ENCODE measurements around the gene PRRG1. TPM values are rescaled to one million over a fixed set of nuclear protein-coding genes. Genes with fewer than 3 reads are reported as not detected.
"Not testable (repeated sequence)": the region's sequence is repeated elsewhere in the genome, so short reads cannot be mapped to it uniquely, and the experiment has no call there.

Gene PRRG1
- polyA plus RNA-seq, 1 experiment = 15.4 TPM

- ChIA-PET POLR2A (no interaction called here), CTCF (no interaction called here)
- TF ChIP-seq, protein P1, sequence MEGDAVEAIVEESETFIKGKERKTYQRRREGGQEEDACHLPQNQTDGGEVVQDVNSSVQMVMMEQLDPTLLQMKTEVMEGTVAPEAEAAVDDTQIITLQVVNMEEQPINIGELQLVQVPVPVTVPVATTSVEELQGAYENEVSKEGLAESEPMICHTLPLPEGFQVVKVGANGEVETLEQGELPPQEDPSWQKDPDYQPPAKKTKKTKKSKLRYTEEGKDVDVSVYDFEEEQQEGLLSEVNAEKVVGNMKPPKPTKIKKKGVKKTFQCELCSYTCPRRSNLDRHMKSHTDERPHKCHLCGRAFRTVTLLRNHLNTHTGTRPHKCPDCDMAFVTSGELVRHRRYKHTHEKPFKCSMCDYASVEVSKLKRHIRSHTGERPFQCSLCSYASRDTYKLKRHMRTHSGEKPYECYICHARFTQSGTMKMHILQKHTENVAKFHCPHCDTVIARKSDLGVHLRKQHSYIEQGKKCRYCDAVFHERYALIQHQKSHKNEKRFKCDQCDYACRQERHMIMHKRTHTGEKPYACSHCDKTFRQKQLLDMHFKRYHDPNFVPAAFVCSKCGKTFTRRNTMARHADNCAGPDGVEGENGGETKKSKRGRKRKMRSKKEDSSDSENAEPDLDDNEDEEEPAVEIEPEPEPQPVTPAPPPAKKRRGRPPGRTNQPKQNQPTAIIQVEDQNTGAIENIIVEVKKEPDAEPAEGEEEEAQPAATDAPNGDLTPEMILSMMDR (IDR thresholded peaks at IDR 0.05; ENCODE audit: insufficient read depth, low read depth, low read length) = no peak
- no peak for DNase-seq (ENCODE audit: low read depth)
- H3K4me3 ChIP-seq (ENCODE audit: low read depth, low read length) = no peak overlapping the region
- no peaks in the 10 kb centered on the region for H3K36me3 ChIP-seq (ENCODE audit: control insufficient read depth, insufficient read depth, low read length)
- H3K27me3 ChIP-seq (ENCODE audit: control insufficient read depth, insufficient read depth, low read length) = no peaks in the 10 kb centered on the region
Observed at GRCh38 chrX:37420185-37420584, 71.0 kb downstream of the PRRG1 start.

DNA sequence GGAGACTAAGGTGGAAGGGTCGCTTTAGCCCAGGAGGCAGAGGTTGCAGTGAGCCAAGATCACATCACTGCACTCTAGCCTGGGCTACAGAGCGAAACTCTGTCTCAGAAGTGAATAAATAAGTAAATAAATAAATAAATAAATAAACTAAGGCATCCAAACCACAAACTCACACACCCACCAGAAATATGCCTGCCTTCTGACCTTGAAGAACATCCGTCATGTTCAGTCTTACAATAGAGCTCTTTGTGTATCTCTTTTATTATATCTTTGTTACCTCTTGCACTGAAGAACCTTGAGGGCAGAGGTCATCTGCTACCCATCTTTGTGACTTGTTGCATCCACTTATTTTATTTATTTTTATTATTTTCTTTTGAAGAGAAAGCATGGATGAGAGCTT lies 71.6 kb downstream of the PRRG1 start:
- POLR2A ChIA-PET = no interaction called here
- CTCF ChIA-PET = interaction anchor here (0.7 kb wide), 1 partner anchor 46 kb away, joined by 3 read pairs; no protein-coding TSS in a partner anchor
- Histone ChIP-seq H3K4me3 (ENCODE audit: low read depth, low read length) (no peak overlapping the region), H3K27me3 (ENCODE audit: control insufficient read depth, insufficient read depth, low read length) (no peaks in the 10 kb centered on the region), H3K36me3 (ENCODE audit: control insufficient read depth, insufficient read depth, low read length) (no peaks in the 10 kb centered on the region)
- no peak for DNase-seq (ENCODE audit: low read depth)
- TF ChIP-seq, protein P1 (IDR thresholded peaks at IDR 0.05; ENCODE audit: insufficient read depth, low read depth, low read length) = no peak

DNA sequence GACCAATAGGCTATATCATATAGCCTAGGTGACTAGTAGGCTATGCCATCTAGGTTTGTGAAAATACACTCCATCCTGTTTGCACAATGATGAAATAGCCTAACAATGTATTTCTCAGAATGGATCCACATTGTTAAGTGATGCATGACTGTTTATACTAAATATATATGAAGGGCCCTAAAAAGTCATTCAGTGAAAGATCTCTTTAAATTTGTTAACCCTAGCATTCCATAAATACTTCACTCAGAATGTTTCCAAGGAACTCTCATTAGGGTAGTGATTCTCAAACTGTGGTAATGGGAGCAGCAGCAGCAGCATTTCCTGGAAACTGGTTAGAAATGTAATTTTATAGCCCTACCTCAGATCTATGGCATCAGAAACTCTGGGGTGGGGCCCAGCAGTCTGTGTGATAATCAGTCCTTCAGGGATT lies 74.9 kb downstream of the PRRG1 start:
- DNase-seq (ENCODE audit: low read depth) = no peak
- TF ChIP-seq, protein P1 (IDR thresholded peaks at IDR 0.05; ENCODE audit: insufficient read depth, low read depth, low read length) = no peak
- Histone ChIP-seq H3K27me3 (ENCODE audit: control insufficient read depth, insufficient read depth, low read length) (no peaks in the 10 kb centered on the region), H3K36me3 (ENCODE audit: control insufficient read depth, insufficient read depth, low read length) (no peaks in the 10 kb centered on the region), H3K4me3 (ENCODE audit: low read depth, low read length) (no peak overlapping the region)
- POLR2A ChIA-PET = no interaction called here
- CTCF ChIA-PET = no interaction called here

DNA sequence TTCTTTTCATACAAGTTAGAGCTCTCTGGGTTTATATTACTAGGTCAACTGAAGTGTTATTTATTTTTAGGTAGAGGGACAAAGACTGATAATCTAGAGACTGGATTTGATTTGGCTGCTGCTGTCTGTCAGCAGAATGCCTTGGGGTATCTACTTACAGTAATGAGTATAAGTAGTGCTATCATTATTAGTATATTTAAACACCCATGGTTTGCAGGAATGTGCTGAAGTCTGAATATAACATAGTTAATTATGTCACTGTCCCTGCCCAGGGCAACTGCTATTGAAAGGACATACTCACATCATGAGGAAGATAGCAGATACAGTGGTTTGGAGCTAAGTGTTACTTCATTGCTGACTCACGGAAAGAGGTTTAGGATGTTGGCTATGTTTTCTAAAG lies 76.2 kb downstream of the PRRG1 start:
- Histone ChIP-seq H3K4me3 (ENCODE audit: low read depth, low read length) (no peak overlapping the region), H3K36me3 (ENCODE audit: control insufficient read depth, insufficient read depth, low read length) (no peaks in the 10 kb centered on the region), H3K27me3 (ENCODE audit: control insufficient read depth, insufficient read depth, low read length) (no peaks in the 10 kb centered on the region)
- no peak for DNase-seq (ENCODE audit: low read depth)
- CTCF ChIA-PET = no interaction called here
- POLR2A ChIA-PET = no interaction called here
- TF ChIP-seq, protein P1 (IDR thresholded peaks at IDR 0.05; ENCODE audit: insufficient read depth, low read depth, low read length) = no peak

DNA sequence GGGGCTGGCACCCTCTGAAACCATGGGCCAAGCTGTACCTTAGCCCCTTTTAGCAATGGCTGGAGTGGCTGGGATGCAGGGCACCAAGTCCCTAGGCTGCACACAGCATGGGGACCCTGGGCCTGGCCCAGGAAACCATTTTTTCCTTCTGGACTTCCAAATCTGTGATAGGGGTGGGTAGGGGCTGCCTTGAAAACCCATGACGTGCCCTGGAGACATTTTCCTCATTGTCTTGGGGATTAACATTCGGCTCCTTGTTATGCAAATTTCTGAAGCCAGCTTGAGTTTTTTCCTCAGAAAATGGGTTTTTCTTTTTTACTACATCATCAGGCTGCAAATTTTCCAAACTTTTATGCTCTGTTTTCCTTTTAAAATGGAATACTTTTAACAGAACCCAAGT lies 79.8 kb downstream of the PRRG1 start:
- H3K4me3 ChIP-seq (ENCODE audit: low read depth, low read length); CTCF ChIA-PET; DNase-seq (ENCODE audit: low read depth); H3K27me3 ChIP-seq (ENCODE audit: control insufficient read depth, insufficient read depth, low read length); H3K36me3 ChIP-seq (ENCODE audit: control insufficient read depth, insufficient read depth, low read length); POLR2A ChIA-PET: not testable (repeated sequence)

- Histone ChIP-seq H3K27me3 (ENCODE audit: control insufficient read depth, insufficient read depth, low read length) (no peaks in the 10 kb centered on the region), H3K4me3 (ENCODE audit: low read depth, low read length) (no peak overlapping the region), H3K36me3 (ENCODE audit: control insufficient read depth, insufficient read depth, low read length) (no peaks in the 10 kb centered on the region)
- CTCF ChIA-PET = no interaction called here
- POLR2A ChIA-PET = no interaction called here
- no peak for DNase-seq (ENCODE audit: low read depth)
- TF ChIP-seq, protein P1 (IDR thresholded peaks at IDR 0.05; ENCODE audit: insufficient read depth, low read depth, low read length) = no peak
Observed at GRCh38 chrX:37434362-37434761, 85.2 kb downstream of the PRRG1 start.
